GM19193 (cell line): Measurements from ENCODE around the gene EPHA1.

Source experiments
- POLR2A ChIP-seq: IDR thresholded peaks from 4 replicates; pipeline ENCODE4 v1.6.1; 2011; ENCODE audit not compliant: insufficient read depth, insufficient read length; ENCODE audit errors: extremely low read depth

Gene EPHA1

GRCh38 chr7:143408686-143409561, at the start of gene EPHA1:
Gene EPHA1 (minus strand): TSS chr7:143408856. CDS start chr7:143408805, 51 bp downstream.
- no peak for TF ChIP-seq POLR2A

GRCh38 chr7:143458263-143458662, 49.6 kb upstream of the EPHA1 start:
- no peak for TF ChIP-seq POLR2A

GRCh38 chr7:143456992-143457793, 48.5 kb upstream of the EPHA1 start:
- no peak for TF ChIP-seq POLR2A

- no peak for TF ChIP-seq POLR2A
These were observed 47.3 kb upstream of the EPHA1 start for GRCh38 chr7:143455942-143456341.

GRCh38 chr7:143455491-143455890, 46.8 kb upstream of the EPHA1 start:
- no peak for TF ChIP-seq POLR2A

GRCh38 chr7:143454091-143454680, 45.5 kb upstream of the EPHA1 start:
- TF ChIP-seq POLR2A, result no peak

GRCh38 chr7:143452495-143452894, 43.8 kb upstream of the EPHA1 start:
- TF ChIP-seq POLR2A, result no peak

- TF ChIP-seq POLR2A, result no peak
These were observed 43.1 kb upstream of the EPHA1 start for GRCh38 chr7:143451746-143452145.

GRCh38 chr7:143451122-143451521, 42.5 kb upstream of the EPHA1 start:
- TF ChIP-seq POLR2A, result no peak

- TF ChIP-seq POLR2A, result no peak
These were observed 41.1 kb upstream of the EPHA1 start for GRCh38 chr7:143449793-143450192.

GRCh38 chr7:143448429-143448828, 39.8 kb upstream of the EPHA1 start:
- no peak for TF ChIP-seq POLR2A

- no peak for TF ChIP-seq POLR2A
These were observed 38.8 kb upstream of the EPHA1 start for GRCh38 chr7:143447466-143447865.

- no peak for TF ChIP-seq POLR2A
These were observed 36.1 kb upstream of the EPHA1 start for GRCh38 chr7:143444785-143445184.

GRCh38 chr7:143444063-143444782, 35.6 kb upstream of the EPHA1 start:
- TF ChIP-seq POLR2A, result no peak

GRCh38 chr7:143443153-143443552, 34.5 kb upstream of the EPHA1 start, which contains the start of gene TAS2R60:
Gene TAS2R60 (plus strand): TSS chr7:143443453. CDS start chr7:143443453, 0 bp downstream.
- TF ChIP-seq POLR2A, result no peak

GRCh38 chr7:143439866-143440265, 31.2 kb upstream of the EPHA1 start:
- no peak for TF ChIP-seq POLR2A

- TF ChIP-seq POLR2A, result no peak
These were observed 28.9 kb upstream of the EPHA1 start for GRCh38 chr7:143437578-143437977.
